CD4-positive, alpha-beta T cell treated with Interleukin-15 for 4 hours (primary cell): Measurements from ENCODE around the gene HEPACAM.
"Not testable (repeated sequence)": the region's sequence is repeated elsewhere in the genome, so short reads cannot be mapped to it uniquely, and the experiment has no call there.

Experiments
- DNase-seq: peaks from one replicate; pipeline ENCODE4 v3.0.0-alpha.2; 2020; ENCODE audit warnings: low spot score

The HEPACAM gene, protein sequence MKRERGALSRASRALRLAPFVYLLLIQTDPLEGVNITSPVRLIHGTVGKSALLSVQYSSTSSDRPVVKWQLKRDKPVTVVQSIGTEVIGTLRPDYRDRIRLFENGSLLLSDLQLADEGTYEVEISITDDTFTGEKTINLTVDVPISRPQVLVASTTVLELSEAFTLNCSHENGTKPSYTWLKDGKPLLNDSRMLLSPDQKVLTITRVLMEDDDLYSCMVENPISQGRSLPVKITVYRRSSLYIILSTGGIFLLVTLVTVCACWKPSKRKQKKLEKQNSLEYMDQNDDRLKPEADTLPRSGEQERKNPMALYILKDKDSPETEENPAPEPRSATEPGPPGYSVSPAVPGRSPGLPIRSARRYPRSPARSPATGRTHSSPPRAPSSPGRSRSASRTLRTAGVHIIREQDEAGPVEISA

DNA sequence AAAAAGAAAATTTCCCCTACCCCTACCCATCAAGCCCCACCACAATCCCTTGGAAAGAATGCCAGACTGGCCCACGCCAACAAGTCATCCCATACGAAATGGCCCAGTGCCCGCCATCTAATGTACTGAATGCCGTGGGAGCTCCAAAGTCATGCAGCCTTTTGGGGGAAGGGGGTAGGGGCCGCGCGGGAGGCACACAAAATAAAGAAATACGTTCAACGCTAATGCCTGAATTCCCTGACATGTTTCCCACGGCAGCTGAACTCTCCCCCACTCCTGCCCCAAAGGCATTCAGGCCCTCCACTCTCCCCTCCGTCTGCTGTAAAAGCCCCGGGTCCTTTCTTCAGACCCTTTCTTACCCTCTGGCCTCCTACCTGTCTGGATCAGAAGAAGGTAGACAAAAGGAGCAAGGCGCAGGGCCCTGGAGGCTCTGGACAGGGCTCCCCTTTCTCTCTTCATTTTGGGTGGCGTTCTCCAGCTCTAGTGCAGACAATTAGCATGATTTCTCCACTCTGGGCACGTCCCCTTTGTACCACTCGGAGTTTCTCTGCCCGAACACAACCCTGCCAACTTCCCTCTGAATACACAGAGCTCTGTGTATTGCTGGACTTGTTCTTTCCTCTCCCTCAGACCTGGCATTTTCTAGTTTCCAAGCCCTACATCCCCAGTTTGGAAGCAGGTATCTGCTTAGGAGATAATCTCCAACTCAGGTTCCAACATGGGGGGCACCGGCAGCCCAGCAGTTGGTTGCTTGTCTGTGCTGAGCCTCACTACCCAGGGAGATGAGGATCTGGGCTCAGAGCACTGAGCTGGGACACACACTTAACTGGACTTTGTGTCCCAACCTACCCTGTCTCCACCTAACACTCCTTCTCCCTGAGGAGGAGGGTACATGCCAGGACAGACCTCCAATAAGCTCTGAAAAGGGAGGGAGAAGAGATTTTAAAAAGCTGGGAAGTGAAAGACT is at the start of gene HEPACAM:
TSS of gene HEPACAM (minus strand) at position 500 of the 967 bp plus-strand sequence. CDS start at position 459, 41 bp downstream.
- no peak for DNase-seq

DNA sequence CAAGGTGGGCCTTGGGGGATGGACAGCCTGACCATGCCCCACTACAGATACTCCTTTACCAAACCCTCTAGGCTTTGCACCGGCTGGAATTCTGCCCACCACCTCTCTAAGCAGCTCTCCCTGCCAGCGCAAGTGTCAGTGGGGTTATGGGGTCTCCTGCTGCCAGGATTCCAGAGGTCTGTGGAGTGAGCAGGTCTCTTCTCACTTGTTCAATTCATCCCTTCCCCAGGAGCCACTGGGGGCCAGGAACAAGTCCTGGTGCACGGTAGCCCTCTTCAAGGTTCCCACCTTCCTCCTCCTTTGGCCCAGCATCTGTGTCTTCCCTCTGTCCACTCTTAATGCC is 48.6 kb upstream of the HEPACAM start:
- DNase-seq = no peak

- DNase-seq = no peak
These were observed 48.0 kb upstream of the HEPACAM start for GRCh38 chr11:124983674-124984511.

- no peak for DNase-seq
These were observed 46.2 kb upstream of the HEPACAM start for GRCh38 chr11:124982043-124982442.

DNA sequence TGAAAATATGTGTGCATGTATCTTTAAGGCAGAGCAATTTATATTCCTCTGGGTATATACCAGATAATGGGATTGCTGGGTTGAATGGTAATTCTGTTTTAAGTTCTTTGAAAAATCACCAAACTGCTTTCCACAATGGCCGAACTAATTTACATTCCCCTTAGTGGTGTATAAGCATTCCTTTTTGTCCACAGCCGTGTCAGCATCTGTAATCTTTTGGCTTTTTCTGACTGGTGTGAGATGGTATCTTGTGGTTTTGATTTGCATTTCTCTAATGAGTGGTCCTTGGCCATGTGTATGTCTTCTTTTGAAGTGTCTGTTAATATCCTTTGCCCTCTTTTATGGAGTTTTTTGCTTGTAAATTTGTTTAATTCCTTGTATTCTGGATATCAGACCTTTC is 42.5 kb upstream of the HEPACAM start:
- DNase-seq = no peak

GRCh38 chr11:124977006-124977405 is 41.2 kb upstream of the HEPACAM start:
- DNase-seq = no peak

DNA sequence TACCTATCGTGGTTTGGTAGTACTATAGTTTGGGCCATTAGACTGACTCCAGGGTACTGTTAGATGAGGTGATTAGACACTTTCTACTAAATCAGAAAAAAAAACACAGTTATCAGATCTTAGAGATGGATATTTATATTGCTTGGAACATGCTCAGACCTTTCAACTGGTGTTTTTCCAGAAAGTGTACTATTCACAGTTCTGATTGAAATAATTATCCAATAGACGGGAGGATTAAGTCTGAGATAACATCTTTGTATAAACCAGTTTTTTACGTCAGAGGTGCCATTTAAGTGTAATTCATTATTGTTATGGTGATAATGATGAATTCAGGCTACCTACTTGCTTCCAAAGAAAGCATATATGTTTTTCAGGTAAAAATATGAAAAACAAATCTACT is 40.7 kb upstream of the HEPACAM start:
- DNase-seq = no peak

GRCh38 chr11:124971810-124972209 is 36.0 kb upstream of the HEPACAM start:
- DNase-seq = no peak

DNA sequence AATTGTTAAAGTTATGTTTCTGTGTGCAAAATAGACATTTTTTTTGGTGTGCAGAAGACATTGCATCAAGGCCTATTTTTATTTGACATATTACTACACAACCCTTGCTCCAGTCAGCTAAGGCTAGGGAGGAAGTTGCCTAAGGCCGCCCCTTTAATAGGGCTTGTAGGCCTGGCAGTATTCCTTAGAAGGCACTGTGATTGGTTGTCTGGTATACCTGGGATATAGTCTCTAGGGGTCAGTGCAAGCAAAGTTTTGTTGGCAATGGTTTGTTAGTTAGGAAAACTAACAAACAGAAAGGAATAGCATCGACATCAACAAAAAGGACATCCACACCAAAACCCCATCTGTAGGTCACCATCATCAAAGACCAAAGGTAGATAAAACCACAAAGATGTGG is 35.1 kb upstream of the HEPACAM start:
- DNase-seq = no peak

DNA sequence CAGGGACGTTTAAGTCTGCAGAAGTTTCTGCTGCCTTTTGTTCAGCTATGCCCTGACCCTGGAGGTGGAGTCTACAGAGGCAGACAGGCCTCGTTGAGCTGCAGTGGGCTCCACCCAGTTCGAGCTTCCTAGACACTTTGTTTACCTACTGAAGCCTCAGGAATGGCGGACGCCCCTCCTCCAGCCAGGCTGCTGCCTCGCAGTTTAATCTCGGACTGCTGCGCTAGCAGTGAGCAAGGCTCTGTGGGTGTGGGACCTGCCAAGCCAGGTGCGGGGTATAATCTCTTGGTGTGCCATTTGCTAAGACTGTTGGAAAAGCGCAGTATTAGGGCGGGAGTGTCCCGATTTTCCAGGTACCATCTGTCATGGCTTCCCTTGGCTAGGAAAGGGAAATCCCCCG is 32.4 kb upstream of the HEPACAM start:
- DNase-seq = not testable (repeated sequence)

DNA sequence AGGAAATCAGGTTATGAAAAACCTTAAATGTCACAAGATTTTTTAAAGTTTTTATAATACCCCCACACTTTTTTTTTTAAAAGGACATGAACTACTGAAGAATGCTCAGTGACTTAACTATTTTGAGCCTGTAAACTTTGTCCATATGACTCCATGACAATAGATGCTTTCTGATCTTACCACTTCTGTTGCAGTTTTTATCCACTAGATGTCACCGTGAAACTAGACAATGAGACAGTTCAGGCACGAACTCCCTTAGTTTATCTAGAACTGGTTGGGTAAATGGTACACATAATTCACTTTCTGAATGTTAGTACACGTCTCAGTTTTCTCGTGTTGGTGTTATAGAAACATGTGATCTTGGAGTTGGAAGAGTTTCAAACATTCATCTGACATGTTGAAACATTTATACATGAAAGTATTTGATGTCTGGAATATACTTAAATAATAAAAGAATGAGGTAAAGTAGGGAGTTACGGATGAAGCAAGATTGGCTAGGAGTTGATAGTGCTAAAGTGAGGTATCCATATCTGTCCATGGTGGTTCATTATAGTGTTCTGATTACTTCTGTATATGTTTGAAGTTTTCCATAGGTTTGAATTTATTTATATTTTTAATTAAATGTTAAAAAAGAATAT is 26.2 kb upstream of the HEPACAM start:
- peak; percentile 71 for DNase-seq

GRCh38 chr11:124955035-124955434 is 19.2 kb upstream of the HEPACAM start:
- no peak for DNase-seq

DNA sequence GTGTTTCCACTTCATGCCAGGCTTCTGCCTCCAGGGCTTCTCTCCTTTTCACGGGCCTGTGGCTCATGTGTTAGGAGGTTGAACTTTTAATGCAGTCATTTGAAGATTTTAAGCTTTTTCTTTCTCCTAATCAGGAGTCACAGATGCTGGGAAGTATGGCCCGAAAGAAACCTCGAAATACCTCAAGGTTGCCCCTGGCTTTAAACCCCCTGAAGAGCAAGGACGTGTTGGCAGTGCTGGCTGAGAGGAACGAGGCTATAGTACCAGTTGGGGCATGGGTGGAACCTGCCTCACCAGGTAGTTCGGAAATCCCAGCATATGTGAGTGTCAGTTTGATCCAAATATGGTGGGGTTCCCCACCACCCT is 18.7 kb upstream of the HEPACAM start:
- DNase-seq = no peak

DNA sequence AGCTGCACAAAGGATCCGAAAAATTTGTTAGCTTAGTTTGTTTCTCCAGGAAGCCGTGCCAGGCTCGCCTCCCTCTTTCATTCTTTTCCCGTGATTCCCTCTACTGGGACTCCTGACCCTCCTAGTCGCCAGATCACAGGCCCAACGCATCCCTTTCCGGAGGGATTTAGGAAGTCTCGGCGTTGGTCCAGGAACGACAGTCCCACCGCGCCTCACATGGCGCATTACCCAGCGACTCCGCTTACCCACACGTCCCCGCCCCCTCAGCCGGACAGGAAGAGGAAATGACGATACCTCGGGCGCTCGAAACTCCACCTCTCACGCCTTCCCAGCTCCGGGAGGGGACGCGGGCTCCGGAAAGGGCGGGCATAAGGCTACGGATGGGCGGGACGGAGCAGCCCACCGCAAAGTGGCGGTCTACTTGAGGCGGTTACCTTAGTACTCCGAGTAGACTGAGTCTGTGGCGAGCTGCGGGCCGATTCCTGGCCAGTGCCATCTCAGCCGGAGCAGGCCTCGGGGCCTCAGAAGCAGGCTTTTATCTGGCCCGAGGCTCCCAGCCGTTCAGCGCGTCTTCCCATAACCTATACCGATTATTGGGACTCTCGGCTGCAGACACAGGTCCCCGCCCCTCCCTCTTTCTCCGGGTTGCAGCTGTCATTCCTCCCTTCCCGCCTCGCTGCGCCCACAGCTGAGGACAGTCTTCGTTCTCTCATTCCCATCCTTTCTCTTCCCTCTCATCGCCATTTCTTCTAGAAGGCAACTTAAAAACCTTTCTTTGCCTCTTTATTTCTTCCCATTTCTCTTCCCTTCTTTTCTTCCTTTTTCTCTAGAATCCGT is 18.1 kb upstream of the HEPACAM start, which contains the start of gene CCDC15:
TSS of gene CCDC15 (plus strand) at position 450 of the 837 bp plus-strand sequence. CDS start 531 bp downstream, outside the sequence.
- peak; percentile 91 for DNase-seq

- no peak for DNase-seq
These were observed 15.5 kb upstream of the HEPACAM start for GRCh38 chr11:124951341-124951740.

DNA sequence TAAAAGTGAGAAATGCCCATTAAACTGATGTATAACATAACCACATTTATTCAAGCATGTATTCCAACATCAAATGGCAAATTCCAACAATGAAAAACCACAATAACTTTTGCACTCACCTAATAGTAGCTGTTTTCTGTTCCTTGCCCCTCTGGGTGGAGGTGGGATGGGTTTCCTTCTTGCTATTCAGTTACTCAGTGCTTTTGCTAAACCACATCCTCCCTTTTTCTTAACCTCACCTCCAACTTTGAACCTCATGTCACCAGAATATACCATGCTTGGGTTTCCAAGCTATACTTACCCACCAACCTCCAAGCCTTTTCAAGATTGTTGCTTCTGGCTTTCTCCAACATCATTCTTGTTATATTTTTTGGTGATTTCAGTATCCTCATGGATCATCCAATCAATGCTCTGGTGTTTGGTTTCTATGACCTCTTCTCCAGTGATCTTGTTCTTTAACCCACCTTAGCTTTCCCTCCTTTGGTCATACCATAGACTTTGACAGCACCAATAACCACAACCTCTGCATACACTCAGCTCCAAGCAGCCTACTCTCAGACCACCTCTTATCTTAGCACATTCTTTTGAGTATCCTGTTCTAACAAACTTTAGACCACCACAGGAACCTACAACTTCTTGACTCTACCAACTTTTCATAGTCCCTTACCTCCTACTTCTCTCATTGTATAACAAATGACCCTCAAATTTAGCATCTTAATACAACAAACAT is 14.9 kb upstream of the HEPACAM start:
- peak; percentile 32 for DNase-seq

- DNase-seq = no peak
These were observed 10.9 kb upstream of the HEPACAM start for GRCh38 chr11:124946735-124947141.

DNA sequence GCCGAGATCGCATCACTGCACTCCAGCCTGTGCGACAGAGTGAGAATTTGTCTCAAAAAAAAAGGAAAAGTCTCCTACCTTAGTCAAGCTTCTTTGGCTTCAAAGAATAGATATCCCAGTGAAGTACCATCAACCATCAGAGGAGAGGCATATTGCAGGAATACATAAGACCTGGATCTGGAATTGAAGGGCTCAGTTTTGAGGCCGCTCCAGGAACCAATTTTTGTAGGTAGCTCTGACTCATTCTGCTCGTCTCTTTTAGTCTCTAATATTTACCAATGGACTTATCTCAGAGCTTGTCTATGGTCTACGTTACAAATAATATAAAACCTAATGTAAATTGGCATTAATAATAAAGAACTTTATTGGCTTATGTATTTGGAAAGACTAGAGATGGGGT is 10.0 kb upstream of the HEPACAM start:
- DNase-seq = no peak

DNA sequence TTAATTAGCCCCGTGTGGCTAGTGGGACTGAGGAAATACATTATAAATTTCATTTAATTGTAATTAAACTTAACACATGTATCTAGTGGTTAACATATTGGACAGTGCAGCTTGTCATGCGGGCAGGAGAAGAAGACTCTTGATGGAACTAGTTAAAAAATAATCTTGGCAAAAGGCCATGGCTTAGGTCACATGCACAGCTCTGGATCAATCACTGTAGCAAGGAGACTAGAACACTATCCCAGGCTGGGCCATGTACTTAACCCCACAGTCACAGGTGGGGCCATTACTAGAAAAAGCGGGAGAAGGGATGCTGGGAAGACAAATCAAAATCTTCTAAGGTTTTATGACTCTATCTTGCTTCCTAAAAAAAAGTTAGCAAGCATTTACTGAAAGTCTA is 8.7 kb upstream of the HEPACAM start:
- no peak for DNase-seq

DNA sequence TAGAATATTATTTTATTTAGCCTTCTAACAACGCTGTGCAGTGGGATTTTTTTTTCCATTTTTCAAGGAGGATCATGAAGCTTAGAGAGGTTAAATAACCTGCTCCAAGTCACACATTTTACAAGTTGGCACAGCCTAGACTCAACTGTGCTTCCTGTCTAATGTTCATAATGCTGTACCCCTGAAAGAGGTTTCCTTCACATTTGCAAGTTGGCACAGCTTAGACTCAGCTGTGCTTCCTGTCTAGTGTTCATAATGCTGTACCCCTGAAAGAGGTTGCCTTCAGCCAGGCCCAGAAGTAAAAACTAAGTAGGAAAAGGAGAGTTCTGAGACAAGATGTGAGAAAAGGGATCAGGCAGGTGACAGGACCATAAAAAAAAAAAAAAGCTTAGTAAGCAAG is 7.9 kb upstream of the HEPACAM start:
- no peak for DNase-seq
